Astrocyte (in vitro differentiated cells and primary cell): Measurements from ENCODE around the gene DIAPH2.

Experiments used
- CTCF ChIP-seq: IDR thresholded peaks from 2 replicates; pipeline ENCODE4 v1.5.1; 2011; ENCODE audit warnings: low read depth, mild to moderate bottlenecking, inconsistent platforms, low read length, moderate library complexity; ENCODE audit not compliant: insufficient read depth
- EZH2 ChIP-seq: IDR thresholded peaks from 2 replicates; pipeline ENCODE4 v1.6.1; 2012; ENCODE audit warnings: mild to moderate bottlenecking, low read length, inconsistent platforms; ENCODE audit not compliant: insufficient read depth

GRCh38 chrX:96838537-96838936 is 153.9 kb downstream of the DIAPH2 start:
- no peak for TF ChIP-seq CTCF
- TF ChIP-seq EZH2: no peak
